Neural cell (in vitro differentiated cells): ENCODE results near the gene TM9SF2. TPM values are rescaled to one million over a fixed set of nuclear protein-coding genes. Genes with fewer than 3 reads are reported as not detected.

Source experiments
- H2AFZ ChIP-seq: fragments of 200-600, 300-800 bp; sonication (generic), shearing (Covaris generic); 2 replicates; pipeline ENCODE4 v1.6.0; 2014; ENCODE audit warnings: low read depth, mild to moderate bottlenecking, antibody characterized with exemption, low read length, moderate library complexity
- H3F3A ChIP-seq: fragments of 200-600 bp; shearing (Covaris generic); 2 replicates; pipeline ENCODE4 v1.6.1; 2016; ENCODE audit warnings: mild to moderate bottlenecking, moderate library complexity, mixed read lengths, antibody characterized with exemption, low read length; ENCODE audit not compliant: insufficient read depth, poor library complexity, severe bottlenecking
- H3K27ac ChIP-seq: fragments of 200-600, 300-800 bp; sonication (generic), shearing (Covaris generic); 2 replicates; pipeline ENCODE4 v1.5.1; 2014; ENCODE audit warnings: mild to moderate bottlenecking, low read length, moderate library complexity
- H3K27me3 ChIP-seq: fragments of 300-800, 200-600 bp; sonication (generic), shearing (Covaris generic); 2 replicates; pipeline ENCODE4 v1.6.0; 2014; ENCODE audit warnings: mild to moderate bottlenecking, low read depth, low read length, moderate library complexity; ENCODE audit not compliant: insufficient read depth
- H3K36me3 ChIP-seq: fragments of 300-800, 200-600 bp; sonication (generic), shearing (Covaris generic); 2 replicates; pipeline ENCODE4 v1.5.1; 2014; ENCODE audit warnings: mild to moderate bottlenecking, antibody characterized with exemption, low read length, moderate library complexity; ENCODE audit not compliant: insufficient read depth
- H3K4me2 ChIP-seq: fragments of 300-800, 200-600 bp; sonication (generic), shearing (Covaris generic); 2 replicates; pipeline ENCODE4 v1.6.0; 2014; ENCODE audit warnings: mild to moderate bottlenecking, low read length
- H3K4me3 ChIP-seq: fragments of 300-800, 200-600 bp; sonication (generic), shearing (Covaris generic); 2 replicates; pipeline ENCODE4 v1.5.1; 2014; ENCODE audit warnings: mild to moderate bottlenecking, low read length, moderate library complexity
- H3K79me2 ChIP-seq: fragments of 200-600 bp; shearing (Covaris generic); replicated peaks from 2 replicates; pipeline ENCODE4 v1.6.0; 2014; ENCODE audit warnings: mild to moderate bottlenecking, low read length, moderate library complexity; ENCODE audit not compliant: insufficient read depth
- H3K9ac ChIP-seq: fragments of 300-800, 200-600 bp; sonication (generic), shearing (Covaris generic); 2 replicates; pipeline ENCODE4 v1.6.1; 2016; ENCODE audit warnings: mild to moderate bottlenecking, low read length, mixed read lengths
- H3K9me2 ChIP-seq: fragments of 200-600 bp; shearing (Covaris generic); 2 replicates; pipeline ENCODE4 v1.6.1; 2016; ENCODE audit warnings: mild to moderate bottlenecking, low read length, mixed read lengths; ENCODE audit not compliant: insufficient read depth
- H3K9me3 ChIP-seq: fragments of 200-600, 300-800 bp; sonication (generic), shearing (Covaris generic); 2 replicates; pipeline ENCODE4 v1.6.1; 2016; ENCODE audit warnings: mild to moderate bottlenecking, mixed run types, low read length, moderate library complexity, mixed read lengths
- H4K20me1 ChIP-seq: fragments of 200-600 bp; shearing (Covaris generic); 2 replicates; pipeline ENCODE4 v1.6.1; 2016; ENCODE audit warnings: mild to moderate bottlenecking, mixed run types; ENCODE audit not compliant: insufficient read depth
- EP300 ChIP-seq: fragments of 450-650 bp; conservative IDR thresholded peaks from 2 replicates; pipeline ENCODE4 v1.6.1; 2014; ENCODE audit warnings: antibody characterized with exemption, mild to moderate bottlenecking, moderate library complexity; ENCODE audit not compliant: poor library complexity, severe bottlenecking
- EZH2 ChIP-seq: fragments of 200-600, 300-800 bp; shearing (Covaris generic), sonication (generic); IDR thresholded peaks from 2 replicates; pipeline ENCODE4 v1.6.1; 2014; ENCODE audit warnings: antibody characterized with exemption, low read length, borderline replicate concordance, mild to moderate bottlenecking; ENCODE audit not compliant: insufficient read depth, poor library complexity, severe bottlenecking
- MXI1 ChIP-seq: fragments of 450-650 bp; conservative IDR thresholded peaks from 2 replicates; pipeline ENCODE4 v1.6.1; 2014; ENCODE audit warnings: antibody characterized with exemption, mild to moderate bottlenecking; ENCODE audit not compliant: poor library complexity, severe bottlenecking
- POLR2AphosphoS5 ChIP-seq: IDR thresholded peaks from 2 replicates; pipeline ENCODE4 v1.6.1; 2012
- RAD21 ChIP-seq: fragments of 450-650 bp; conservative IDR thresholded peaks from 2 replicates; pipeline ENCODE4 v1.6.1; 2014; ENCODE audit warnings: antibody characterized with exemption, mild to moderate bottlenecking, moderate library complexity
- SMC3 ChIP-seq: fragments of 450-650 bp; conservative IDR thresholded peaks from 2 replicates; pipeline ENCODE4 v1.6.1; 2014; ENCODE audit warnings: antibody characterized with exemption, mild to moderate bottlenecking, moderate library complexity; ENCODE audit not compliant: poor library complexity
- TAF1 ChIP-seq: IDR thresholded peaks from 2 replicates; pipeline ENCODE4 v1.6.1; 2012; ENCODE audit warnings: low read depth
- polyA plus RNA-seq: library from polyadenylated mRNA; depleted of rRNA; stranded (reverse); fragments of >200 nt; gene quantifications from 2 replicates; pipeline ENCODE4 v1.2.3, GENCODE V29; 2014
- TF ChIP-seq, protein P1 (sequence below): fragments of 450-650 bp; IDR thresholded peaks from 2 replicates; pipeline ENCODE4 v1.5.1; 2014; ENCODE audit warnings: antibody characterized with exemption, mild to moderate bottlenecking, moderate library complexity; ENCODE audit not compliant: poor library complexity, severe bottlenecking
- TF ChIP-seq, protein P2 (sequence below): IDR thresholded peaks from 2 replicates; pipeline ENCODE4 v1.6.1; 2012; ENCODE audit warnings: borderline replicate concordance

TM9SF2 gene
- polyA plus RNA-seq, 1 donor from 2014 or later, result 128 TPM

DNA sequence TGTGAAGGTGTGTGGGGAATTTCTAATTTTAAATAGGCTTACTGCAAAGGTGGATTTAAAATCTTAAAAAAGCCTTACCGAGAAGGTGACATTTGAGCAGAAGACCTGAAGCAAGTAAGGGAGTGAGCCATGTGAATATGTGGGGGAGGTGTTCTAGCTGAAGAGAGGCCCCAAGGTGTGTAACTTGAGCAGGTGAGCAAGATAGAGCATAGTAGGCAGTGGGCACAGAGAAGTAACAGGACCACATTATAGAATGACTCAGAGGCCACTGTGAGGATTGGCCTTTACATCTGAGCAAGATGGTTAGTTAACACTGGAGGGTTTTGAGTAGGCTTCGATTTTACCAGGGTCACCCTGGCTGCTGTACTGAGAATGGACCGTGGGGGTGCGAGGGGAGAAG, 22.6 kb downstream of the TM9SF2 start:
- TF ChIP-seq, protein P1, sequence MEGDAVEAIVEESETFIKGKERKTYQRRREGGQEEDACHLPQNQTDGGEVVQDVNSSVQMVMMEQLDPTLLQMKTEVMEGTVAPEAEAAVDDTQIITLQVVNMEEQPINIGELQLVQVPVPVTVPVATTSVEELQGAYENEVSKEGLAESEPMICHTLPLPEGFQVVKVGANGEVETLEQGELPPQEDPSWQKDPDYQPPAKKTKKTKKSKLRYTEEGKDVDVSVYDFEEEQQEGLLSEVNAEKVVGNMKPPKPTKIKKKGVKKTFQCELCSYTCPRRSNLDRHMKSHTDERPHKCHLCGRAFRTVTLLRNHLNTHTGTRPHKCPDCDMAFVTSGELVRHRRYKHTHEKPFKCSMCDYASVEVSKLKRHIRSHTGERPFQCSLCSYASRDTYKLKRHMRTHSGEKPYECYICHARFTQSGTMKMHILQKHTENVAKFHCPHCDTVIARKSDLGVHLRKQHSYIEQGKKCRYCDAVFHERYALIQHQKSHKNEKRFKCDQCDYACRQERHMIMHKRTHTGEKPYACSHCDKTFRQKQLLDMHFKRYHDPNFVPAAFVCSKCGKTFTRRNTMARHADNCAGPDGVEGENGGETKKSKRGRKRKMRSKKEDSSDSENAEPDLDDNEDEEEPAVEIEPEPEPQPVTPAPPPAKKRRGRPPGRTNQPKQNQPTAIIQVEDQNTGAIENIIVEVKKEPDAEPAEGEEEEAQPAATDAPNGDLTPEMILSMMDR, result no peak
- TF ChIP-seq RAD21, result no peak
- TF ChIP-seq MXI1, result no peak
- TF ChIP-seq EP300, result no peak
- TF ChIP-seq SMC3, result no peak
- no peak for TF ChIP-seq TAF1
- no peak for TF ChIP-seq POLR2AphosphoS5
- TF ChIP-seq EZH2, result no peak
- TF ChIP-seq, protein P2, sequence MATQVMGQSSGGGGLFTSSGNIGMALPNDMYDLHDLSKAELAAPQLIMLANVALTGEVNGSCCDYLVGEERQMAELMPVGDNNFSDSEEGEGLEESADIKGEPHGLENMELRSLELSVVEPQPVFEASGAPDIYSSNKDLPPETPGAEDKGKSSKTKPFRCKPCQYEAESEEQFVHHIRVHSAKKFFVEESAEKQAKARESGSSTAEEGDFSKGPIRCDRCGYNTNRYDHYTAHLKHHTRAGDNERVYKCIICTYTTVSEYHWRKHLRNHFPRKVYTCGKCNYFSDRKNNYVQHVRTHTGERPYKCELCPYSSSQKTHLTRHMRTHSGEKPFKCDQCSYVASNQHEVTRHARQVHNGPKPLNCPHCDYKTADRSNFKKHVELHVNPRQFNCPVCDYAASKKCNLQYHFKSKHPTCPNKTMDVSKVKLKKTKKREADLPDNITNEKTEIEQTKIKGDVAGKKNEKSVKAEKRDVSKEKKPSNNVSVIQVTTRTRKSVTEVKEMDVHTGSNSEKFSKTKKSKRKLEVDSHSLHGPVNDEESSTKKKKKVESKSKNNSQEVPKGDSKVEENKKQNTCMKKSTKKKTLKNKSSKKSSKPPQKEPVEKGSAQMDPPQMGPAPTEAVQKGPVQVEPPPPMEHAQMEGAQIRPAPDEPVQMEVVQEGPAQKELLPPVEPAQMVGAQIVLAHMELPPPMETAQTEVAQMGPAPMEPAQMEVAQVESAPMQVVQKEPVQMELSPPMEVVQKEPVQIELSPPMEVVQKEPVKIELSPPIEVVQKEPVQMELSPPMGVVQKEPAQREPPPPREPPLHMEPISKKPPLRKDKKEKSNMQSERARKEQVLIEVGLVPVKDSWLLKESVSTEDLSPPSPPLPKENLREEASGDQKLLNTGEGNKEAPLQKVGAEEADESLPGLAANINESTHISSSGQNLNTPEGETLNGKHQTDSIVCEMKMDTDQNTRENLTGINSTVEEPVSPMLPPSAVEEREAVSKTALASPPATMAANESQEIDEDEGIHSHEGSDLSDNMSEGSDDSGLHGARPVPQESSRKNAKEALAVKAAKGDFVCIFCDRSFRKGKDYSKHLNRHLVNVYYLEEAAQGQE, result no peak
- H3K9me3 ChIP-seq, result no peaks in the 10 kb centered on the region
- no peak overlapping the region for H3K4me3 ChIP-seq
- H3K27ac ChIP-seq, result no peak overlapping the region
- H3K4me2 ChIP-seq, result no peak overlapping the region
- H4K20me1 ChIP-seq, result no peaks in the 10 kb centered on the region
- H3K9ac ChIP-seq, result no peak overlapping the region
- no peaks in the 10 kb centered on the region for H3K27me3 ChIP-seq
- no peaks in the 10 kb centered on the region for H3K79me2 ChIP-seq
- no peak overlapping the region for H2AFZ ChIP-seq
- no peaks in the 10 kb centered on the region for H3K9me2 ChIP-seq
- H3F3A ChIP-seq, result no peaks in the 10 kb centered on the region
- H3K36me3 ChIP-seq, result peaks cover 8% of the 10 kb centered on the region

DNA sequence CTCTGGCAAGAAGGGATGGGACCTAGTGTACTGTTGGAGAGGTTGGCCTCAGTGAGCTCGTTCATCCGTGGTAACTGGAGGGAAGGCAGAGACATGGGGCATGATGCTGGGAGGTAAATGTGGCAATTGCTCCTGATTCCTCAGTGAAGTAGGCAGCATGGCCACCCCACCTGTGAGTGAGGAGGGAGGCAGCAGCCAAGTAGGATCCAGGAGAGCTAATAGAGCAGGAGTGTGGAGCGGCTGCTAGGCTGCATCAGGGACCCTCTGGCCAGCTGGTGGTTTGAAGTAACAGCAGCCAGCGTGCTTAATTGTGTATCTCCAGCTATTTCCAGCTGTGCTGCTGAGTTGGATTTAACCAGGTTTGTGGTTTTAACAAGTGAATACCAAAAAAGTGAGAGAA, 24.7 kb downstream of the TM9SF2 start:
- no peaks in the 10 kb centered on the region for H3F3A ChIP-seq
- no peak overlapping the region for H3K4me3 ChIP-seq
- no peak overlapping the region for H3K27ac ChIP-seq
- no peaks in the 10 kb centered on the region for H3K79me2 ChIP-seq
- no peaks in the 10 kb centered on the region for H3K9me2 ChIP-seq
- no peaks in the 10 kb centered on the region for H3K9me3 ChIP-seq
- no peak overlapping the region for H3K4me2 ChIP-seq
- no peak overlapping the region for H2AFZ ChIP-seq
- peaks cover 8% of the 10 kb centered on the region for H3K36me3 ChIP-seq
- H3K9ac ChIP-seq, result no peak overlapping the region
- no peak for TF ChIP-seq TAF1
- TF ChIP-seq POLR2AphosphoS5, result no peak
- TF ChIP-seq SMC3, result no peak
- TF ChIP-seq EP300, result no peak
- TF ChIP-seq, protein P1, result no peak
- TF ChIP-seq, protein P2, result no peak
- TF ChIP-seq EZH2, result no peak
- TF ChIP-seq RAD21, result no peak
- no peaks in the 10 kb centered on the region for H3K27me3 ChIP-seq
- no peaks in the 10 kb centered on the region for H4K20me1 ChIP-seq
